Erythroblast (primary cell): ENCODE measurements around the gene UGT2B10.

Experiments used
- GATA1 ChIP-seq: IDR thresholded peaks from 2 replicates; pipeline ENCODE4 v1.6.1; 2011; ENCODE audit warnings: low read depth, mild to moderate bottlenecking, control low read depth, low read length, moderate library complexity
- POLR2A ChIP-seq: IDR thresholded peaks from 2 replicates; pipeline ENCODE4 v1.6.1; 2011; ENCODE audit warnings: mild to moderate bottlenecking, low read length

- TF ChIP-seq POLR2A (no peak), GATA1 (no peak)
These were observed 18.7 kb upstream of the UGT2B10 start for GRCh38 chr4:68797048-68797447.
